Sigmoid colon (tissue), 4 donors: ENCODE results near the gene PAQR6.

Experiments
- CTCF ChIP-seq, 4 experiments: fragments of 450-650 bp in 3 of 4; fragments of 200-600 bp in 1 of 4; IDR thresholded peaks; one replicate each; pipeline ENCODE4 v1.5.1; 2016 to 2019; ENCODE audit warnings: antibody characterized with exemption in 4 of 4, mild to moderate bottlenecking in 3 of 4, moderate library complexity in 2 of 4
- POLR2A ChIP-seq, 2 donors: fragments of 450-650 bp; IDR thresholded peaks; one replicate each; pipeline ENCODE4 v1.6.1; 2016; ENCODE audit warnings: antibody characterized with exemption in 2 of 2, mild to moderate bottlenecking in 2 of 2, moderate library complexity in 2 of 2
- POLR2AphosphoS5 ChIP-seq, 4 donors: sonication (generic); formaldehyde crosslinking; IDR thresholded peaks; one replicate each; pipeline ENCODE4 v1.6.1; 2017; ENCODE audit warnings: antibody characterized with exemption in 4 of 4

- TF ChIP-seq CTCF (IDR thresholded peaks at IDR 0.05) (no peak), POLR2AphosphoS5 (IDR thresholded peaks at IDR 0.05) (no peak), POLR2A (IDR thresholded peaks at IDR 0.05) (no peak)
Measured at GRCh38 chr1:156258859-156259258, 11.0 kb upstream of the PAQR6 start.
